Measurements from ENCODE around the gene CCDC177.

Gene CCDC177

GRCh38 chr14:69582829-69583228 lies 8.2 kb upstream of the CCDC177 start:
- TF ChIP-seq CTCF (IDR thresholded peaks at IDR 0.05; ENCODE audit: low read depth, low read length, missing control alignments): no peak
- no peak for DNase-seq (ENCODE audit: extremely low read depth, low read depth)
- H3K4me3 ChIP-seq (replicated peaks; ENCODE audit: low read depth, low read length): no peak overlapping the region

GRCh38 chr14:69582212-69582611 lies 7.5 kb upstream of the CCDC177 start:
- TF ChIP-seq CTCF (IDR thresholded peaks at IDR 0.05; ENCODE audit: low read depth, low read length, missing control alignments): no peak
- no peak overlapping the region for H3K4me3 ChIP-seq (replicated peaks; ENCODE audit: low read depth, low read length)
- no peak for DNase-seq (ENCODE audit: extremely low read depth, low read depth)

DNA sequence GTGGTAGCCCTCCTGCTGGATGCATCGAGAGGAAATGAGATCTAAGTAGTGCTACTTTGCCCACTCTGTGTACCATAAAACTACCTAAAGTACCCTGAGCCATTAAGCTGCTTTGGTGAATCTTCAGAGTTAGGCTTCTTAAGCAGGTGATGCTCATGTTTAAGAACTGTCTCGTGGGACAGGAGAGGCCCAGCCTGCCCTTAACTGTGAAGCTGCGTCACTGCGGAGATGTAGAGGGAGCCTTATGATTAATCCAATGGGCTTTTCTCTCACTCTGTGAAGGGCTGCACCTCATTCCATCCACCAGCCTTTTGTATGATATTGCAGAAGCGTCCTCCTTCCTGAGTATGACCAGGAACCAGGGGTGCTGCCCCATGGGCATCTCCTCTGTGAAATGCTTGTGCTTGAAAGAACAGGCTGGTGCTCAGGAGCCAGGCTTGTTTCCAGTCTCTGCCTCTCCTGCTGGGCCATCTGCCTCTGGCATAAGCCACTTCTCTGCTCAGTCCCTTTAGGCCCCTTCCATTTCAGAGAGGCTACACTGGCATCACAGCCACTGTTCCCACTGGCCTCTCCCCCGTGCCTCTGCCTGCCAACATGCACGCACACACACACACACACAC lies 6.8 kb upstream of the CCDC177 start:
- TF ChIP-seq CTCF (IDR thresholded peaks at IDR 0.05; ENCODE audit: low read depth, low read length, missing control alignments): no peak
- H3K4me3 ChIP-seq (replicated peaks; ENCODE audit: low read depth, low read length): no peak overlapping the region
- DNase-seq (ENCODE audit: extremely low read depth, low read depth): no peak

DNA sequence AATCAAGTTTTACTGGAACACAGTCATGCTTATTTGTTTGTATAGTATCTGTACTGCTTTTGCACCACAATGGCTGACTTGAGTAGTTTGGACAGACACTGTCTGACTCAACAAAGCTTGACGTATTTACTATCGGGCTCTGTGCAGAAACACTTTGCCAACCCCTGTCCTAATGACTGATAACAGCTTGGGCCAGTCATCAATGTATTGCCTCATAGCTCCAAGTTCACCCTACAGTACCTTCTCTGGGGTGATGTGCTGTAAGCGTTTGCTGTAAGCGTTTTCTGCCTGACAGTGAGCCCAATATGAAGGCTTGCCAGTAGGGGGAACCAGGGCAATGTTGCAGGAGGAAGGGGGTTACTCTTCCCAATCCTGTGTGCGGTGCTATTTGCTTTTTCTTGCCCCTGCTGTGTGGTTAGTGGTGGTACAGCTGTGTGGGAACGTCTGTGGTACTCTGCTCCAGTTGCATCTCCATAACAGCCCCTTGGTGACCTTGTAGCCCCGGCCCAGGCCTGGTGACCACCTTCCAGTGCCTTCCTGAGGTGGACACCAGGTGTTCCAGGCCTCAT lies 5.4 kb upstream of the CCDC177 start:
- DNase-seq (ENCODE audit: extremely low read depth, low read depth): no peak
- TF ChIP-seq CTCF (IDR thresholded peaks at IDR 0.05; ENCODE audit: low read depth, low read length, missing control alignments): peak; percentile 74
- no peak overlapping the region for H3K4me3 ChIP-seq (replicated peaks; ENCODE audit: low read depth, low read length)

GRCh38 chr14:69579476-69579875 lies 4.8 kb upstream of the CCDC177 start:
- no peak for TF ChIP-seq CTCF (IDR thresholded peaks at IDR 0.05; ENCODE audit: low read depth, low read length, missing control alignments)
- DNase-seq (ENCODE audit: extremely low read depth, low read depth): no peak
- H3K4me3 ChIP-seq (replicated peaks; ENCODE audit: low read depth, low read length): no peak overlapping the region

DNA sequence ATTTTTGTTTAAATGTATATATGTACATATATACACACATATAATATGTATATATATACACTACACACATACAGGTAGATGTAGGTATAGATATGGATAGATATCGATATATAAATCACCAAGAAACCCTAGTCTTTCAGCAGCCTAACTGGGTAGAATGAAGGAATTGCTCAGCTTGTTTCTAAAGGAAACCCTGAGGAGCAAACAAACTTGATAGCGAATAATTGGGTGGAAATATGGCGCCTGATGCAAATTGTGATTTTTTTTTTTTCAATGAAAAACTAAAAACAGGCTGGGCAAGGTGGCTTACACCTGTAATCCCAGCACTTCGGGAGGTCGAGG lies 254 bp upstream of the CCDC177 start:
- H3K4me3 ChIP-seq (replicated peaks; ENCODE audit: low read depth, low read length): no peak overlapping the region
- no peak for DNase-seq (ENCODE audit: extremely low read depth, low read depth)

More for the DNA sequence above, 254 bp upstream of the CCDC177 start:
- TF ChIP-seq CTCF (IDR thresholded peaks at IDR 0.05; ENCODE audit: low read depth, low read length, missing control alignments): no peak

All from HFF-Myc (cell line).